Superior temporal gyrus (tissue), 1 donor: ENCODE data around the gene STEEP1.
A peak's percentile ranks its signal among the peaks of the same experiment; 100 is the strongest.

Experiments used
- DNase-seq: peaks from one replicate; pipeline ENCODE4 v3.0.0-alpha.2; 2016; ENCODE audit errors: extremely low spot score

STEEP1 gene

GRCh38 chrX:119565107-119565663 lies at the start of gene STEEP1:
Gene STEEP1 (minus strand): TSS chrX:119565409. CDS start chrX:119565355, 54 bp downstream.
- DNase-seq = peak; percentile 89

GRCh38 chrX:119614776-119615175 lies 49.6 kb upstream of the STEEP1 start:
- DNase-seq = no peak

- no peak for DNase-seq
These were observed 41.8 kb upstream of the STEEP1 start for GRCh38 chrX:119607018-119607389.

GRCh38 chrX:119606280-119607017 lies 41.2 kb upstream of the STEEP1 start, which contains the start of gene NKRF:
Gene NKRF (minus strand): TSS chrX:119606424.
- peak; percentile 87 for DNase-seq

- no peak for DNase-seq
These were observed 40.5 kb upstream of the STEEP1 start for GRCh38 chrX:119605464-119606279.

DNA sequence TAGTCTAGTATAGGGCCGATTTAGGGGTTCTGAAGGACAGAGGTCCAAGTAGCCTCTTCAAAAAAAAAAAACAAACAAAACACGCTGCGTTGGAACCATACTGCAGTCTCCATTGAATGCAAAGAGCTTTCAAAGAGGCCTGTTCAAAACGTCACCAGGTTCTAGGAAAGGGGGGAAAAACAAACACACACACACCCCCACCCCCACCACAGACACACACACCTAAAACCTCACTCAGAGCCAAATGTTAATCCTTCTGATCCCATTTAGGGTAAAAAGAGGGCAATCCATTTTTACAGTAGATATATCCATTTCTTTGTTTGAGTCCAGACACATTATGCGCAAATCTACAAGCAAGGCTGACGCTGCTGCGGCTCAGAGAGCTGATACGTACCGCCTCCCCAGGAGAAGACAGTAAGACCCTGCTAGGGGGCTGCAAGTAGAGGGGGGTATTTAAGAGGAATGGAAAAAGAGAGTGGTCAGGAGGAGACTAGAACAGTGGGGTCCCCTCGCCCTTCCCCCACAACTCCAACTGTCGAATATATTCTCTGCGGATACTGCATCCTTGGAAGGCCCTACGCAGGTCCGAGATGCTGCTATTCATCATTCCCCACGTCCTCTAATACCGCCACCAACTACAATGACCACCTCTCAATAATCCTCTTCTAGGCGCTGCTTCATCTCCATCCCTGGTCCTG lies 39.7 kb upstream of the STEEP1 start:
- no peak for DNase-seq

DNA sequence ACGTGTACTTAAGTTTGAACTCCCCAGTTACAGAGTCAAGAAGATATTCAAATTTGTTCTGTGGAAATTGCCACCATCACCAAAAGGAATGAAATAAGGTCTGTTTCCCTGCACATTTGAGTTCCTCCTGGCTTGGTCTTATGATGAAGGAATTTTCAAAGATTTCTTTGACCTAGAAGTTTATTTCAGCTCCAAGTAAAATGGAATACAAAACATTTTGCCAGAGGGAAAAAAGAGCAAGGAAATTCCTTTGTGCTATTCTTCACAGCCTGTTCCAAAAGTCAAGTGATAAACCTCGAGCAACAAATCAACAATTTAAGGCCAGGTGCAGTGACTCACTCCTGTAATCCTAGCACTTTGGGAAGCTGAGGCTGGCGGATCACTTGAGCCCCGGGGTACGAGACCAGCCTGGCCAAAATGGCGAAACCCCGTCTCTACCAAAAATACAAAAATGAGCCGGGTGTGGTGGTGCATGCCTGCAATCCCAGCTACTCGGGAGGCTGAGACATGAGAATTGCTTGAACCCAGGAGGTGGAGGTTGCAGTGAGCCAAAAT lies 37.6 kb upstream of the STEEP1 start:
- no peak for DNase-seq

DNA sequence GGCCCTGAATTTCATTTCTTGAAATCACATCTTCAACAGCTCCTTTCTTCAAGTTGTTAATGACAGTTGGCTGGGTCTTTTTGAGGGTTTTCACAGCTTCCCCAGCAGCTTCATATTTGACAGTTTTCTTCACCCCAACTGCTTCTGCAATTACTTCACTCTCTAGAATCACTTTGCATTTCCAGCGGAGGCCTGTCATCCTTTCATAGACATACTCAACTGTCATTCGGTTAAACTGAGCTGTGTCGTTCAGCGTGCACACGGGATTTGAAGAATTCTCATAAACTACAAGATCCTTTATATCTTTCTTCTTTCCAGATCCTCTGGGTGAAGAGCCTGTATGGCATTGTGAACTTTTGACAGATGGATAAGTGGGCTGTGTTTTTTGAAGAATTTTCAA lies 24.6 kb upstream of the STEEP1 start:
- DNase-seq = no peak

DNA sequence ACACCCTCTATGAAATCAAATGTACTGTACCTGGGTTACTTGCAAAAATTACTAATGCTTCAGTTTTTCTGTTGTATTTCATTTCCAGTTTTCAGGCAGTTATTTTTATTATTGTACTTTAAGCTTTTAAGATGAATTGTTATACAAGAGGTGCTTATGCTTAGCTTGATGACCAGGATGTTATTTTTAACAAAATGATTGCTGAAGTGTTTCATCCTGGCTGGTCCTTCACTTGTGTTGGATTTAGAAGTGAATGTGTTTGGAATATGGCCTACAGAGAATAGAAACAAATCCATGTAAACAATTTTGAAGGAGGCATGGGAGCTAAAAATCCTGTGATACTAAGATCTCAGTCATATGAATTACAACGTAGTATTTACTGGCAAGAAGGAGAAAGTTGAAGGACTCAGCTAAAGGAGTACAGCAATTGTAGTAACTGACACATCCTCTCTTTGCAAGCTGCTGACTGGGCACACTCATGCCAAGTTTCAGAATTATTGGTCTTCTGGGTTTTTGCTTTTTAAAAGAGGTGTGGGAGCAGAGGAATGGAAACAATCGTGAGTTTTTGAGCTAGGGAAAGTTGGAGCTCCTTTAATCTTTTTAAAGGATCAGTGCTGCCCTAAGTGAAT lies 18.3 kb upstream of the STEEP1 start:
- no peak for DNase-seq

GRCh38 chrX:119579414-119579813 lies 14.2 kb upstream of the STEEP1 start:
- no peak for DNase-seq

- peak; percentile 56 for DNase-seq
These were observed 9.4 kb upstream of the STEEP1 start, which contains the start of gene UBE2A for GRCh38 chrX:119574394-119575266. Gene UBE2A (plus strand): TSS chrX:119574563. CDS start chrX:119574712, 149 bp downstream.

GRCh38 chrX:119573840-119574393 lies 8.7 kb upstream of the STEEP1 start:
- no peak for DNase-seq

DNA sequence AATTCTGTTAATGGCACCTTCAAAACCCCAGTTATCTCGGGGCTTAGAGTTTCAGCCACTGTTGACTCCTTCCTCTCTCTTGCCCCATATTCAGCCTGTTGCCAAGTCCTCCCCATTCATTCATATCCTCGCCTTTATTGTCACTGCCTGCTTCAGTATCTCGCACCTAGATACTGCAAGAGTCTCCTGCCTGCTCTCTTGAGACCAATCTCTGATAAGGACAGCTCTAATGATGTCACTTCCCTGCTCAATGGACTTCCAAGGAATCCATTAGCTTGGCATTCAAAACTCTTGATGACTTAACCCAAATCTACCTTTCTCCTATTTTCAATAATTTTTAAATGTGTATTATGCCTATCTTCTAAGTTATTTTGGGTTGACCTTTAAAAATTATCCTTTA lies 8.0 kb upstream of the STEEP1 start:
- no peak for DNase-seq

- DNase-seq = no peak
These were observed 5.2 kb upstream of the STEEP1 start for GRCh38 chrX:119570351-119570835.

- no peak for DNase-seq
These were observed 12.7 kb downstream of the STEEP1 start for GRCh38 chrX:119552508-119552907.

DNA sequence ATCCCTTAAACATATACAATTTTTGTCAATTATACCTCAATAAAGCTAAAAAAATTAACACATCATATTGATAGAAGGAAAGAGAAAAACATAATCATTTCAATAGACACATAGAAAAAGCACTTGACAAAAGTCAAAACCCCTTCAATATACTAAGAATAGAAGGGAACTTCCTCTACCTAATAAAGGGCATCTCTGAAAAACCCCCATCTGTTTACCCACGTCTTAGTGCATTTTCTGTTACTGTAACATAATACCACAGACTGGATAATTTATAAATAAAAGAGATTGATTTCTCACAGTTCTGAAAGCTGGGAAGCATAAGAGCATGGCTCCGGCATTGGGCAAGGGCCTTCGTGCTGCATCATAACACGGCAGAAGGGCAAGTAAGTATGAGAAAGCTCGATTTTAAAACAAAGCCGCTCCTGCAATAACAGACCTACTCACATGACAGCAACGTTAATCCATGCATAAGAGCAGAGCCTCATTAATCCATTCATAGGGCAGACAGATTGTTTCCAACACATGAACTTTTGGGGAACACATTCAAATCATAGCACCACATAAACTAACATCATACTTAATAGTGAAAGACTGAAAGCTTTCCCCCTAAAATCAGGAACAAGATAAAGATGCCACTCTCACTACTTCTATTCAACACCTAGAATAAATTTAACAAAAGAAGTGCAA lies 15.7 kb downstream of the STEEP1 start:
- DNase-seq = no peak

DNA sequence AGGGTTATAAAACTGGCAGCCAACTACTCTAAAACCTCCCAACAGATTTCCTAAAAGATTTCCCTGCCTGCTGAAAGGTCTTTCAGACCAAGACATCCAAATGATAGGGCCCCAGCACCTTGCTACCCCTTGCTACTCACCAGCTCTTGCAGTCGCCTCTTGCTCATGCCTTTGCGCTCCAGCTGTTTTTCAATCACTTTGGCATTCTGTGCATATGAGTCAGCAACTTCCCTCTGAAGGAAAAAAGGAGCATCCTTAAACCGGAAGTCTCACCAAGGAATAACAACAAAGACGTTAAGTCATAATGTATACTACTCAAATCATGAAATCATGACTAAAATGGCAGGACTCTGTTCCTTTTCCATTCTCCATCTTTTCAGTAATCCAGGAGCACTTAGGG lies 24.0 kb downstream of the STEEP1 start:
- no peak for DNase-seq

GRCh38 chrX:119539872-119540271 lies 25.3 kb downstream of the STEEP1 start:
- DNase-seq = no peak

GRCh38 chrX:119537487-119537886 lies 27.7 kb downstream of the STEEP1 start:
- no peak for DNase-seq
